PC-9 (cell line): Measurements from ENCODE around the gene NEURL1B. TPM values are rescaled to one million over a fixed set of nuclear protein-coding genes. Genes with fewer than 3 reads are reported as not detected.
A peak's percentile ranks its signal among the peaks of the same experiment; 100 is the strongest.

Experiments used
- BruUV-seq: library from RNA; stranded (reverse); fragments of 400-500 nt; replicated peaks from 2 replicates; lab custom pipeline; 2021; lab: Mats Ljungman, UMichigan
- CTCF ChIA-PET: fragments of 300-600 bp; sonication (Branson Sonifier 250); formaldehyde crosslinking; loops from one replicate; lab custom pipeline; 2022; ENCODE audit warnings: antibody characterized with exemption; lab: Charles Lee
- POLR2A ChIA-PET: fragments of 300-600 bp; sonication (Branson Sonifier 250); formaldehyde crosslinking; loops from one replicate; lab custom pipeline; 2022; ENCODE audit warnings: antibody characterized with exemption; ENCODE audit not compliant: unreplicated experiment; lab: Charles Lee
- DNase-seq, 2 experiments: peaks; one replicate each; pipeline versions ENCODE4 v3.0.0 to v3.0.0-alpha.2; 2015 to 2022; ENCODE audit warnings: mixed read lengths in 1 of 2
- H2AFZ ChIP-seq: fragments of 200-600 bp; sonication (generic); 2 replicates; pipeline ENCODE4 v1.8.1; 2017; ENCODE audit warnings: antibody characterized with exemption
- H3F3A ChIP-seq: fragments of 200-600 bp; sonication (generic); 2 replicates; pipeline ENCODE4 v1.8.1; 2017; ENCODE audit warnings: antibody characterized with exemption, mild to moderate bottlenecking, low read depth; ENCODE audit not compliant: insufficient read depth
- H3K27ac ChIP-seq: fragments of 200-600 bp; sonication (generic); 2 replicates; pipeline ENCODE4 v1.6.1; 2016; ENCODE audit warnings: mixed run types
- H3K27me3 ChIP-seq: fragments of 200-600 bp; sonication (generic); 2 replicates; pipeline ENCODE4 v1.6.1; 2016; ENCODE audit warnings: low read depth, mixed run types; ENCODE audit not compliant: insufficient read depth
- H3K36me3 ChIP-seq: fragments of 200-600 bp; sonication (generic); 2 replicates; pipeline ENCODE4 v1.6.1; 2016; ENCODE audit warnings: low read depth, mixed run types
- H3K4me1 ChIP-seq: fragments of 200-600 bp; sonication (generic); replicated peaks from 2 replicates; pipeline ENCODE4 v1.6.1; 2016; ENCODE audit warnings: mixed run types; ENCODE audit not compliant: insufficient read depth
- H3K4me2 ChIP-seq: fragments of 200-600 bp; sonication (generic); 2 replicates; pipeline ENCODE4 v1.6.1; 2017; ENCODE audit warnings: mixed run types
- H3K4me3 ChIP-seq: fragments of 200-600 bp; sonication (generic); 2 replicates; pipeline ENCODE4 v1.6.1; 2016; ENCODE audit warnings: mixed run types
- H3K79me2 ChIP-seq: fragments of 200-600 bp; sonication (generic); 2 replicates; pipeline ENCODE4 v1.6.1; 2017; ENCODE audit warnings: low read depth, mixed run types
- H3K9me2 ChIP-seq: fragments of 200-600 bp; sonication (generic); 2 replicates; pipeline ENCODE4 v1.8.1; 2017; ENCODE audit warnings: mild to moderate bottlenecking; ENCODE audit not compliant: insufficient read depth
- H3K9me3 ChIP-seq: fragments of 200-600 bp; sonication (generic); 2 replicates; pipeline ENCODE4 v1.8.1; 2016; ENCODE audit warnings: low read depth; ENCODE audit not compliant: insufficient read depth
- H4K20me1 ChIP-seq: fragments of 200-600 bp; sonication (generic); 2 replicates; pipeline ENCODE4 v1.8.1; 2017; ENCODE audit not compliant: insufficient read depth
- CTCF ChIP-seq: fragments of 200-600 bp; sonication (generic); conservative IDR thresholded peaks from 2 replicates; pipeline ENCODE4 v1.6.1; 2017; ENCODE audit warnings: mixed run types, antibody characterized with exemption, mild to moderate bottlenecking, moderate library complexity
- EZH2 ChIP-seq: fragments of 200-600 bp; sonication (generic); IDR thresholded peaks from 2 replicates; pipeline ENCODE4 v1.8.0; 2017; ENCODE audit warnings: antibody characterized with exemption, low read depth
- intact Hi-C: fragments of 100-400 bp; cut with micrococcal nuclease; formaldehyde crosslinking; loops from one replicate; pipeline ENCODE4 v1.10.0; 2022; ENCODE audit not compliant: unreplicated experiment
- total RNA-seq: library from RNA; stranded (reverse); gene quantifications from 2 replicates; pipeline ENCODE4 v1.2.3, GENCODE V29; 2021

The NEURL1B gene
- total RNA-seq, 1 experiment from 2014 or later = 14.3 TPM

GRCh38 chr5:172658961-172659501 lies 18.0 kb downstream of the NEURL1B start:
- no peaks in the 10 kb centered on the region for H3K27me3 ChIP-seq
- no peaks in the 10 kb centered on the region for H3F3A ChIP-seq
- TF ChIP-seq CTCF = no peak
- no peak for TF ChIP-seq EZH2
- H3K79me2 ChIP-seq = no peaks in the 10 kb centered on the region
- no peak overlapping the region for H3K27ac ChIP-seq
- no peak overlapping the region for H3K4me2 ChIP-seq
- no peaks in the 10 kb centered on the region for H4K20me1 ChIP-seq
- no peaks in the 10 kb centered on the region for H3K36me3 ChIP-seq
- ChIA-PET POLR2A (no interaction called here), CTCF (interaction anchor here (0.7 kb wide), 1 partner anchor 923 kb away, joined by 6 read pairs; no protein-coding TSS in a partner anchor)
- H3K4me1 ChIP-seq = no peaks in the 10 kb centered on the region
- no peak overlapping the region for H2AFZ ChIP-seq
- peak in 1 of 2 experiments; percentile 15 for DNase-seq
- intact Hi-C loops = no loop called here
- peaks cover 5% of the 10 kb centered on the region; the same call in 1 of the 2 replicates for H3K9me3 ChIP-seq
- no peaks in the 10 kb centered on the region for H3K9me2 ChIP-seq
- no peak overlapping the region for H3K4me3 ChIP-seq
- BruUV-seq = no TSS peak

- no peaks in the 10 kb centered on the region for H3K79me2 ChIP-seq
- H3K4me3 ChIP-seq = no peak overlapping the region
- H3K9me3 ChIP-seq = peaks cover 5% of the 10 kb centered on the region; the same call in 1 of the 2 replicates
- H2AFZ ChIP-seq = no peak overlapping the region
- ChIA-PET CTCF (no interaction called here), POLR2A (no interaction called here)
- H3K36me3 ChIP-seq = no peaks in the 10 kb centered on the region
- no TSS peak for BruUV-seq
- no peak overlapping the region for H3K4me2 ChIP-seq
- intact Hi-C loops = no loop called here
- no peak overlapping the region for H3K27ac ChIP-seq
- DNase-seq = no peak
- no peak for TF ChIP-seq EZH2
- no peak for TF ChIP-seq CTCF
- no peaks in the 10 kb centered on the region for H3K9me2 ChIP-seq
- no peaks in the 10 kb centered on the region for H3K27me3 ChIP-seq
- H4K20me1 ChIP-seq = no peaks in the 10 kb centered on the region
- no peaks in the 10 kb centered on the region for H3F3A ChIP-seq
- H3K4me1 ChIP-seq = no peaks in the 10 kb centered on the region
Observed at GRCh38 chr5:172659570-172659908, 18.5 kb downstream of the NEURL1B start.

- H3K4me2 ChIP-seq = no peak overlapping the region
- H3K27ac ChIP-seq = no peak overlapping the region
- H2AFZ ChIP-seq = no peak overlapping the region
- H3K27me3 ChIP-seq = no peaks in the 10 kb centered on the region
- peaks cover 5% of the 10 kb centered on the region; the same call in 1 of the 2 replicates for H3K9me3 ChIP-seq
- H3K4me3 ChIP-seq = no peak overlapping the region
- intact Hi-C loops = no loop called here
- DNase-seq = no peak
- H3K36me3 ChIP-seq = no peaks in the 10 kb centered on the region
- H3K4me1 ChIP-seq = no peaks in the 10 kb centered on the region
- TF ChIP-seq CTCF (no peak), EZH2 (no peak)
- CTCF ChIA-PET = no interaction called here
- no peaks in the 10 kb centered on the region for H3K9me2 ChIP-seq
- no peaks in the 10 kb centered on the region for H3F3A ChIP-seq
- BruUV-seq = no TSS peak
- H4K20me1 ChIP-seq = no peaks in the 10 kb centered on the region
- POLR2A ChIA-PET = no interaction called here
- H3K79me2 ChIP-seq = no peaks in the 10 kb centered on the region
Observed at GRCh38 chr5:172659909-172660628, 19.0 kb downstream of the NEURL1B start.
